OCI-LY3 (cell line): ENCODE measurements around the gene MYT1.

ENCODE experiments used
- H2AFZ ChIP-seq: fragments of 200-600, 300-600 bp; shearing (Covaris generic); 2 replicates; pipeline ENCODE4 v1.6.0; 2014; ENCODE audit warnings: antibody characterized with exemption, low read depth, low read length
- H3K27ac ChIP-seq: fragments of 200-600, 300-600 bp; sonication (generic); 2 replicates; pipeline ENCODE4 v1.5.1; 2014; ENCODE audit warnings: mild to moderate bottlenecking, low read length, moderate library complexity, mixed read lengths
- H3K27me3 ChIP-seq: fragments of 200-600, 300-600 bp; sonication (generic); 2 replicates; pipeline ENCODE4 v1.6.1; 2014; ENCODE audit warnings: low read depth, low read length, mixed read lengths
- H3K36me3 ChIP-seq: fragments of 200-600, 300-600 bp; sonication (generic); replicated peaks from 2 replicates; pipeline ENCODE3; 2014; ENCODE audit warnings: low read depth, low read length, mixed read lengths
- H3K4me1 ChIP-seq: fragments of 300-600, 200-600 bp; sonication (generic); 2 replicates; pipeline ENCODE4 v1.6.1; 2014; ENCODE audit warnings: low read length, mixed read lengths
- H3K4me2 ChIP-seq: fragments of 200-600, 300-600 bp; sonication (generic); 2 replicates; pipeline ENCODE4 v1.6.1; 2014; ENCODE audit warnings: low read length, mixed read lengths
- H3K4me3 ChIP-seq: fragments of 300-600, 200-600 bp; sonication (generic); 2 replicates; pipeline ENCODE4 v1.5.1; 2014; ENCODE audit warnings: antibody characterized with exemption, mild to moderate bottlenecking, low read length, moderate library complexity
- H3K79me2 ChIP-seq: fragments of 300-600, 200-600 bp; shearing (Covaris generic); 2 replicates; pipeline ENCODE4 v1.6.1; 2014; ENCODE audit warnings: mild to moderate bottlenecking, low read length, mixed read lengths
- H3K9ac ChIP-seq: fragments of 300-600, 200-600 bp; shearing (Covaris generic); 2 replicates; pipeline ENCODE4 v1.6.0; 2014; ENCODE audit warnings: mild to moderate bottlenecking, low read length, moderate library complexity
- H3K9me3 ChIP-seq: fragments of 200-600, 300-600 bp; shearing (Covaris generic); 2 replicates; pipeline ENCODE4 v1.6.1; 2014; ENCODE audit warnings: low read length, mixed read lengths; ENCODE audit not compliant: insufficient read depth
- H4K20me1 ChIP-seq: fragments of 200-600, 300-600 bp; sonication (generic); 2 replicates; pipeline ENCODE4 v1.6.1; 2016; ENCODE audit warnings: low read length, mixed read lengths; ENCODE audit not compliant: insufficient read depth
- CTCF ChIP-seq: fragments of 200-600, 300-600 bp; sonication (generic); IDR thresholded peaks from 2 replicates; pipeline ENCODE4 v1.5.1; 2014; ENCODE audit warnings: antibody characterized with exemption, low read length, low read depth
- EZH2phosphoT487 ChIP-seq: fragments of 200-600 bp; shearing (Covaris generic); IDR thresholded peaks from 2 replicates; pipeline ENCODE4 v1.6.1; 2018; ENCODE audit warnings: antibody characterized with exemption, mixed run types, low read depth

Gene MYT1

DNA sequence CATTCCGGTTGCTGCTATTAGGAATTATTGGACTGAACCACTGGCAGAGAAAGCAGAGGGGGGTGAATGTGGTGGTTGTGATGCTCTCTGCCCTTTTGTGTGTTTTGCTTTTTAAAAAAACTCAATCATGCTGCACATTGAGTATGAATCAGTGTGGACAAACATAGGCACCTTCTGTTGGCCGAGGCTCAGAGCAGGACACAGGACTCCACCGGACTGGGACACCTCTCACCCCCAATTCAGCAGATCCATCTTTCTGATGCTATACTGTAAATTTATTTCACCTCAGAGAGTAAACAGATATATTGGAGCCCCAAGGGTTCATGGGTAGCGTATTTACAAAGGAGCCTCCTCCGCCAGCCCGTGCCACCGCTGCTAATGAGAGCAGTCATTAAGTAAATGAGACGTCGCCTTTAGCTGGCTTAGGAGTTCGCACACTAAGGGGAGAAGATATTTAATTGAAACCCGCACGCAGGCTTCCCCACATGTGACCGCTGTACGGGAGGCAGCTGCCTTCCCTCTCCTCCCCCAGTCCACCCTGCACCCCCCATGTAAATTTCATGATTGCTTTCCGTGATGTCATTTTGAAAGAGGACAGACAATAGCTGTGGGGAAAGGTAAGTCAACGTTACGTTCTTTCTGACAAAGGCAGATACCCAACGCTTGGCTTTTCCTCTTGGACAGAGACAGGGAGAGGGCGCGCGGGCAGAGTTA lies at the start of gene MYT1:
Gene MYT1 (plus strand): TSS at position 330 of the 714 bp plus-strand sequence. CDS start 34,410 bp downstream, outside the sequence.
- Histone ChIP-seq H3K27ac (no peak within 1 kb of the TSS), H3K4me1 (no peaks in the 10 kb centered on the region), H3K9ac (no peak within 1 kb of the TSS), H3K4me3 (no peak within 1 kb of the TSS), H2AFZ (no peak within 1 kb of the TSS), H3K9me3 (no peaks in the 10 kb centered on the region), H3K79me2 (no peaks in the 10 kb centered on the region), H3K4me2 (no peak within 1 kb of the TSS), H4K20me1 (peaks cover 12% of the 10 kb centered on the region), H3K27me3 (peaks cover 56% of the 10 kb centered on the region), H3K36me3 (no peaks in the 10 kb centered on the region)
- no peak for TF ChIP-seq CTCF
- TF ChIP-seq EZH2phosphoT487, result no peak

DNA sequence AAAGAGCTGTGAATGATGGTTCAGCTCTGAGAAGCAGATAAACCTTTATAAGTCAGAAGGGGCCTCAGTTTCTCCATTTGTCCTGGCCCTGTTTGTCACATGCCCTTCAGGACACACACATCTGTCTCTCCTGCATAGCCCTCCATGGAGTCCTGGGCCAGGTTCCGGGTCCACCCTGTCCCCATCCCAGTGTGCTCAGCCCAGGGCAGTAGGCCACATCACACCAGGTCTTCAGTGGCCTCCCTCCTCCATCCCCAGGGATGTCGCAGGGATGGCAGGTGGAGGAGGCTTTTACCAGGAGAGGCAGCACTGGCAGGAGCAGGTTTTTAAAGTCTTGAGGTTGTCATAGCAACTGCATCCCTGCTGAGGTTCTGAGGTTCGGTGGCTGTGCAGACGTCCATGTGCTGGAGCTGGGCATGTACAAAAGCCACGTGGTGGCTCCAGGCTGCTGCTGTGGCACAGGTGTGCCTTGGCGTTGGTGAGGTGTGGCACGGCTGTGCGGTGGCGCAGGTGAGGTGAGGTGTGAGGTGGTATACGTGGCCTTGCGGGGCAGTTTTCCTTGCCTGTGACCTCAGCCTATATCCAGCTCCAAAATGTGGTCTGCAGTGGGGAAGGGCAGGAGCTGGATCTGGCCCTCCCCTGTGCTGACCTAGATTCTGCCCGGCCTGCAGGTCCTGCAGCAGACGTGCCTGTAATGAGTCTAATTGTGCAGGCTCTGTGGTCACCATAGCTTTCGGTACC lies 48.9 kb upstream of the MYT1 start:
- H3K4me1 ChIP-seq, result peaks cover 5% of the 10 kb centered on the region
- no peaks in the 10 kb centered on the region for H3K79me2 ChIP-seq
- TF ChIP-seq EZH2phosphoT487, result no peak
- no peak for TF ChIP-seq CTCF
- no peak overlapping the region for H3K4me3 ChIP-seq
- H4K20me1 ChIP-seq, result no peaks in the 10 kb centered on the region
- H3K27ac ChIP-seq, result no peak overlapping the region
- no peak overlapping the region for H3K4me2 ChIP-seq
- no peak overlapping the region for H3K9ac ChIP-seq
- H3K36me3 ChIP-seq, result no peaks in the 10 kb centered on the region
- H3K9me3 ChIP-seq, result no peaks in the 10 kb centered on the region
- no peak overlapping the region for H2AFZ ChIP-seq
- H3K27me3 ChIP-seq, result no peaks in the 10 kb centered on the region

GRCh38 chr20:64116016-64116415 lies 48.2 kb upstream of the MYT1 start:
- no peak overlapping the region for H3K9ac ChIP-seq
- TF ChIP-seq EZH2phosphoT487 (no peak), CTCF (no peak)
- no peaks in the 10 kb centered on the region for H3K36me3 ChIP-seq
- no peak overlapping the region for H3K27ac ChIP-seq
- no peaks in the 10 kb centered on the region for H3K79me2 ChIP-seq
- H2AFZ ChIP-seq, result no peak overlapping the region
- no peak overlapping the region for H3K4me3 ChIP-seq
- no peak overlapping the region for H3K4me2 ChIP-seq
- peaks cover 2% of the 10 kb centered on the region; the same call in 1 of the 2 replicates for H3K27me3 ChIP-seq
- H3K4me1 ChIP-seq, result peaks cover 5% of the 10 kb centered on the region
- H4K20me1 ChIP-seq, result no peaks in the 10 kb centered on the region
- no peaks in the 10 kb centered on the region for H3K9me3 ChIP-seq
